GM18951 (cell line): ENCODE results near the gene CCDC148.

Experiments used
- POLR2A ChIP-seq: IDR thresholded peaks from 4 replicates; pipeline ENCODE4 v1.6.1; 2011; ENCODE audit warnings: mild to moderate bottlenecking; ENCODE audit not compliant: insufficient read length, insufficient read depth; ENCODE audit errors: extremely low read depth
- in situ Hi-C: fragments of 300-500 bp; cut with MboI; formaldehyde crosslinking; loops from one replicate; pipeline ENCODE4 v1.12.0; 2022; ENCODE audit warnings: low sequenced_read_pairs, mixed read lengths, inconsistent platforms; ENCODE audit not compliant: unreplicated experiment

CCDC148 gene

GRCh38 chr2:158293722-158294121 lies 162.8 kb downstream of the CCDC148 start:
- TF ChIP-seq POLR2A: no peak
- in situ Hi-C loops: no loop called here

- in situ Hi-C loops: no loop called here
- TF ChIP-seq POLR2A: no peak
Observed at GRCh38 chr2:158291544-158292180, 164.9 kb downstream of the CCDC148 start.

- in situ Hi-C loops: no loop called here
- no peak for TF ChIP-seq POLR2A
Observed at GRCh38 chr2:158290225-158290624, 166.3 kb downstream of the CCDC148 start.

- in situ Hi-C loops: no loop called here
- no peak for TF ChIP-seq POLR2A
Observed at GRCh38 chr2:158276619-158277471, 179.7 kb downstream of the CCDC148 start.

GRCh38 chr2:158273791-158274190 lies 182.8 kb downstream of the CCDC148 start:
- in situ Hi-C loops: no loop called here
- TF ChIP-seq POLR2A: no peak

- in situ Hi-C loops: no loop called here
- no peak for TF ChIP-seq POLR2A
Observed at GRCh38 chr2:158270536-158270935, 186.0 kb downstream of the CCDC148 start.

- in situ Hi-C loops: no loop called here
- no peak for TF ChIP-seq POLR2A
Observed at GRCh38 chr2:158269143-158269542, 187.4 kb downstream of the CCDC148 start.

GRCh38 chr2:158266111-158266510 lies 190.4 kb downstream of the CCDC148 start:
- no peak for TF ChIP-seq POLR2A
- in situ Hi-C loops: no loop called here

- in situ Hi-C loops: no loop called here
- no peak for TF ChIP-seq POLR2A
Observed at GRCh38 chr2:158255257-158255656, 201.3 kb downstream of the CCDC148 start.

GRCh38 chr2:158253170-158253569 lies 203.4 kb downstream of the CCDC148 start:
- in situ Hi-C loops: no loop called here
- no peak for TF ChIP-seq POLR2A

GRCh38 chr2:158251356-158251755 lies 205.2 kb downstream of the CCDC148 start:
- in situ Hi-C loops: no loop called here
- TF ChIP-seq POLR2A: no peak

GRCh38 chr2:158243392-158243791 lies 213.2 kb downstream of the CCDC148 start:
- in situ Hi-C loops: no loop called here

GRCh38 chr2:158242280-158242679 lies 214.3 kb downstream of the CCDC148 start:
- no peak for TF ChIP-seq POLR2A
- in situ Hi-C loops: no loop called here

More at GRCh38 chr2:158243392-158243791, 213.2 kb downstream of the CCDC148 start:
- TF ChIP-seq POLR2A: no peak

GRCh38 chr2:158240975-158241374 lies 215.6 kb downstream of the CCDC148 start:
- in situ Hi-C loops: no loop called here
- no peak for TF ChIP-seq POLR2A
